GM12878 (cell line): ENCODE data around the gene EFNA4. TPM values are rescaled to one million over a fixed set of nuclear protein-coding genes. Genes with fewer than 3 reads are reported as not detected.

ENCODE experiments used
- BHLHE40 ChIP-seq, 2 experiments: fragments of 450-650 bp in 1 of 2; IDR thresholded peaks; 2 replicates each; pipeline ENCODE4 v1.6.1; 2011 to 2017; ENCODE audit warnings: low read depth in 2 of 2, borderline replicate concordance in 1 of 2, improper control_type of control experiment in 1 of 2, low read length in 1 of 2, mild to moderate bottlenecking in 1 of 2
- CBX3 ChIP-seq: fragments of 200-600 bp; sonication (generic); IDR thresholded peaks from 2 replicates; pipeline ENCODE4 v1.6.1; 2016; ENCODE audit warnings: low read depth, borderline replicate concordance
- CREM ChIP-seq: IDR thresholded peaks from 2 replicates; pipeline ENCODE4 v1.6.1; 2014; ENCODE audit warnings: antibody characterized with exemption, low read depth
- DPF2 ChIP-seq: fragments of 450-650 bp; IDR thresholded peaks from 2 replicates; pipeline ENCODE4 v1.6.1; 2017; ENCODE audit warnings: mild to moderate bottlenecking
- FOS ChIP-seq: IDR thresholded peaks from 3 replicates; pipeline ENCODE4 v1.6.1; 2011; ENCODE audit warnings: borderline replicate concordance; ENCODE audit not compliant: insufficient read length; ENCODE audit errors: extremely low read depth
- HDGF ChIP-seq: fragments of 450-650 bp; IDR thresholded peaks from 2 replicates; pipeline ENCODE4 v1.6.1; 2016; ENCODE audit warnings: antibody characterized with exemption
- KAT2A ChIP-seq: conservative IDR thresholded peaks from 2 replicates; pipeline ENCODE4 v1.6.1; 2011; ENCODE audit warnings: low read depth, low read length; ENCODE audit not compliant: control insufficient read depth
- KLF5 ChIP-seq: fragments of 450-650 bp; IDR thresholded peaks from 2 replicates; pipeline ENCODE4 v1.6.1; 2014; ENCODE audit warnings: mild to moderate bottlenecking; ENCODE audit not compliant: partially characterized antibody
- LARP7 ChIP-seq: fragments of 450-650 bp; IDR thresholded peaks from 2 replicates; pipeline ENCODE4 v1.6.1; 2017; ENCODE audit warnings: mild to moderate bottlenecking
- MTA2 ChIP-seq: fragments of 450-650 bp; IDR thresholded peaks from 2 replicates; pipeline ENCODE4 v1.6.1; 2016; ENCODE audit warnings: low read depth, mild to moderate bottlenecking, moderate library complexity
- MTA3 ChIP-seq: IDR thresholded peaks from 2 replicates; pipeline ENCODE4 v1.6.1; 2012; ENCODE audit warnings: low read length, inconsistent platforms, borderline replicate concordance
- MYB ChIP-seq: fragments of 150-350 bp; IDR thresholded peaks from 2 replicates; pipeline ENCODE4 v1.6.1; 2014; ENCODE audit warnings: mild to moderate bottlenecking, low read depth, low read length, borderline replicate concordance
- MYC ChIP-seq: IDR thresholded peaks from 2 replicates; pipeline ENCODE4 v1.6.1; 2011; ENCODE audit warnings: mild to moderate bottlenecking, low read length, moderate library complexity, inconsistent platforms; ENCODE audit not compliant: insufficient read depth, insufficient replicate concordance, insufficient read length, severe bottlenecking
- NR2C2 ChIP-seq: IDR thresholded peaks from 2 replicates; pipeline ENCODE4 v1.6.1; 2011; ENCODE audit warnings: borderline replicate concordance, low read depth; ENCODE audit not compliant: control insufficient read depth, insufficient read length
- SMARCA5 ChIP-seq: fragments of 450-650 bp; IDR thresholded peaks from 2 replicates; pipeline ENCODE4 v1.6.1; 2017; ENCODE audit warnings: mild to moderate bottlenecking
- STAT3 ChIP-seq: IDR thresholded peaks from 2 replicates; pipeline ENCODE4 v1.6.1; 2011; ENCODE audit warnings: low read depth, low read length, improper control_type of control experiment
- TCF3 ChIP-seq: IDR thresholded peaks from 2 replicates; pipeline ENCODE4 v1.6.1; 2012; ENCODE audit warnings: low read depth, mild to moderate bottlenecking, low read length, borderline replicate concordance; ENCODE audit not compliant: insufficient read depth
- TCF7 ChIP-seq: IDR thresholded peaks from 2 replicates; pipeline ENCODE4 v1.6.1; 2014; ENCODE audit warnings: antibody characterized with exemption, borderline replicate concordance
- WRNIP1 ChIP-seq: IDR thresholded peaks from 2 replicates; pipeline ENCODE4 v1.6.1; 2011; ENCODE audit warnings: low read depth, low read length, improper control_type of control experiment, borderline replicate concordance
- polyA plus RNA-seq, 11 experiments: library from polyadenylated mRNA; depleted of rRNA in 4 of 11; unstranded in 6 of 11; stranded (reverse) in 5 of 11; fragments of >200 nt; fragmentation: Nextera tagmentation in 4 of 11; fragmentation: Illumina TruSeq in 1 of 11; extraction: Ambion mirVana in 4 of 11; extraction: Trizol in 1 of 11; gene quantifications; 1 replicate in 1 of 11; 2 replicates in 10 of 11; pipeline versions ENCODE4 v1.2.1 to v1.2.3, GENCODE V29; 2011 to 2016; ENCODE audit warnings: inconsistent platforms in 2 of 11, missing spikeins in 2 of 11, low read depth in 1 of 11
- total RNA-seq, 4 experiments: library from RNA; depleted of rRNA in 3 of 4; stranded (reverse); fragments of >200 nt in 3 of 4; fragmentation: Illumina TruSeq in 1 of 4; extraction: Trizol in 1 of 4; gene quantifications; 2 replicates each; pipeline versions ENCODE4 v1.2.1 to v1.2.3, GENCODE V29; 2013 to 2021
- TF ChIP-seq, protein P1 (sequence below): IDR thresholded peaks from 2 replicates; pipeline ENCODE4 v1.6.1; 2012; ENCODE audit warnings: low read depth, low read length, improper control_type of control experiment
- TF ChIP-seq, protein P2 (sequence below): fragments of 450-650 bp; IDR thresholded peaks from 2 replicates; pipeline ENCODE4 v1.6.1; 2017; ENCODE audit warnings: borderline replicate concordance
- TF ChIP-seq, protein P3 (sequence below): IDR thresholded peaks from 2 replicates; pipeline ENCODE4 v1.6.1; 2012; ENCODE audit warnings: improper control_type of control experiment, low read depth, low read length; ENCODE audit not compliant: insufficient replicate concordance

The EFNA4 gene
- total and polyA plus RNA-seq, 10 of the 15 experiments (the other 5 are each of a cell fraction or from before 2014, with no cell fraction given), result 0.52 to 14.1 (median 4.8) TPM

GRCh38 chr1:155084722-155085503 is 21.4 kb downstream of the EFNA4 start (continued):
- TF ChIP-seq CREM, result peak; percentile 54; the same call in 1 of the 2 replicates
- TF ChIP-seq STAT3, result no peak
- TF ChIP-seq MYC, result no peak
- TF ChIP-seq, protein P1, sequence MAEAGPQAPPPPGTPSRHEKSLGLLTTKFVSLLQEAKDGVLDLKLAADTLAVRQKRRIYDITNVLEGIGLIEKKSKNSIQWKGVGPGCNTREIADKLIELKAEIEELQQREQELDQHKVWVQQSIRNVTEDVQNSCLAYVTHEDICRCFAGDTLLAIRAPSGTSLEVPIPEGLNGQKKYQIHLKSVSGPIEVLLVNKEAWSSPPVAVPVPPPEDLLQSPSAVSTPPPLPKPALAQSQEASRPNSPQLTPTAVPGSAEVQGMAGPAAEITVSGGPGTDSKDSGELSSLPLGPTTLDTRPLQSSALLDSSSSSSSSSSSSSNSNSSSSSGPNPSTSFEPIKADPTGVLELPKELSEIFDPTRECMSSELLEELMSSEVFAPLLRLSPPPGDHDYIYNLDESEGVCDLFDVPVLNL, result no peak
- TF ChIP-seq SMARCA5, result peak; percentile 50; the same call in 1 of the 2 replicates
- TF ChIP-seq, protein P2, sequence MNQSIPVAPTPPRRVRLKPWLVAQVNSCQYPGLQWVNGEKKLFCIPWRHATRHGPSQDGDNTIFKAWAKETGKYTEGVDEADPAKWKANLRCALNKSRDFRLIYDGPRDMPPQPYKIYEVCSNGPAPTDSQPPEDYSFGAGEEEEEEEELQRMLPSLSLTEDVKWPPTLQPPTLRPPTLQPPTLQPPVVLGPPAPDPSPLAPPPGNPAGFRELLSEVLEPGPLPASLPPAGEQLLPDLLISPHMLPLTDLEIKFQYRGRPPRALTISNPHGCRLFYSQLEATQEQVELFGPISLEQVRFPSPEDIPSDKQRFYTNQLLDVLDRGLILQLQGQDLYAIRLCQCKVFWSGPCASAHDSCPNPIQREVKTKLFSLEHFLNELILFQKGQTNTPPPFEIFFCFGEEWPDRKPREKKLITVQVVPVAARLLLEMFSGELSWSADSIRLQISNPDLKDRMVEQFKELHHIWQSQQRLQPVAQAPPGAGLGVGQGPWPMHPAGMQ, result peak; percentile 2; the same call in 1 of the 2 replicates
- TF ChIP-seq TCF3, result no peak
- TF ChIP-seq MTA3, result no peak
- TF ChIP-seq LARP7, result peak; percentile 24
- TF ChIP-seq, protein P3, sequence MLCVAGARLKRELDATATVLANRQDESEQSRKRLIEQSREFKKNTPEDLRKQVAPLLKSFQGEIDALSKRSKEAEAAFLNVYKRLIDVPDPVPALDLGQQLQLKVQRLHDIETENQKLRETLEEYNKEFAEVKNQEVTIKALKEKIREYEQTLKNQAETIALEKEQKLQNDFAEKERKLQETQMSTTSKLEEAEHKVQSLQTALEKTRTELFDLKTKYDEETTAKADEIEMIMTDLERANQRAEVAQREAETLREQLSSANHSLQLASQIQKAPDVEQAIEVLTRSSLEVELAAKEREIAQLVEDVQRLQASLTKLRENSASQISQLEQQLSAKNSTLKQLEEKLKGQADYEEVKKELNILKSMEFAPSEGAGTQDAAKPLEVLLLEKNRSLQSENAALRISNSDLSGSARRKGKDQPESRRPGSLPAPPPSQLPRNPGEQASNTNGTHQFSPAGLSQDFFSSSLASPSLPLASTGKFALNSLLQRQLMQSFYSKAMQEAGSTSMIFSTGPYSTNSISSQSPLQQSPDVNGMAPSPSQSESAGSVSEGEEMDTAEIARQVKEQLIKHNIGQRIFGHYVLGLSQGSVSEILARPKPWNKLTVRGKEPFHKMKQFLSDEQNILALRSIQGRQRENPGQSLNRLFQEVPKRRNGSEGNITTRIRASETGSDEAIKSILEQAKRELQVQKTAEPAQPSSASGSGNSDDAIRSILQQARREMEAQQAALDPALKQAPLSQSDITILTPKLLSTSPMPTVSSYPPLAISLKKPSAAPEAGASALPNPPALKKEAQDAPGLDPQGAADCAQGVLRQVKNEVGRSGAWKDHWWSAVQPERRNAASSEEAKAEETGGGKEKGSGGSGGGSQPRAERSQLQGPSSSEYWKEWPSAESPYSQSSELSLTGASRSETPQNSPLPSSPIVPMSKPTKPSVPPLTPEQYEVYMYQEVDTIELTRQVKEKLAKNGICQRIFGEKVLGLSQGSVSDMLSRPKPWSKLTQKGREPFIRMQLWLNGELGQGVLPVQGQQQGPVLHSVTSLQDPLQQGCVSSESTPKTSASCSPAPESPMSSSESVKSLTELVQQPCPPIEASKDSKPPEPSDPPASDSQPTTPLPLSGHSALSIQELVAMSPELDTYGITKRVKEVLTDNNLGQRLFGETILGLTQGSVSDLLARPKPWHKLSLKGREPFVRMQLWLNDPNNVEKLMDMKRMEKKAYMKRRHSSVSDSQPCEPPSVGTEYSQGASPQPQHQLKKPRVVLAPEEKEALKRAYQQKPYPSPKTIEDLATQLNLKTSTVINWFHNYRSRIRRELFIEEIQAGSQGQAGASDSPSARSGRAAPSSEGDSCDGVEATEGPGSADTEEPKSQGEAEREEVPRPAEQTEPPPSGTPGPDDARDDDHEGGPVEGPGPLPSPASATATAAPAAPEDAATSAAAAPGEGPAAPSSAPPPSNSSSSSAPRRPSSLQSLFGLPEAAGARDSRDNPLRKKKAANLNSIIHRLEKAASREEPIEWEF, result no peak
- TF ChIP-seq TCF7, result no peak
- TF ChIP-seq CBX3, result no peak
- TF ChIP-seq FOS, result no peak
- TF ChIP-seq BHLHE40 (IDR thresholded peaks at IDR 0.05; ENCODE audit: borderline replicate concordance in 1 of 2, low read depth in 2 of 2, low read length in 1 of 2), result peak; percentile 25 to 60; a peak in 1 of 4 replicates
- TF ChIP-seq KAT2A, result no peak
- TF ChIP-seq KLF5, result no peak
- no peak for TF ChIP-seq MTA2
- peak; percentile 99 for TF ChIP-seq DPF2
- no peak for TF ChIP-seq NR2C2
- no peak for TF ChIP-seq HDGF
- TF ChIP-seq WRNIP1, result no peak
- TF ChIP-seq MYB, result 0 out of 2 replicates have a peak, but pooled peaks have one; percentile 21
